Uterus (tissue), 4 donors: ENCODE measurements around the gene MRTFB. TPM values are rescaled to one million over a fixed set of nuclear protein-coding genes. Genes with fewer than 3 reads are reported as not detected.

Source experiments
- DNase-seq, 2 donors: peaks; one replicate each; pipeline ENCODE4 v3.0.0-alpha.2; 2019 to 2020
- H3K27ac ChIP-seq, 2 donors: fragments of 200-600 bp; sonication (generic); 1 replicate in 1 of 2; 2 replicates in 1 of 2; pipeline ENCODE4 v1.5.1; 2016 to 2018
- H3K27me3 ChIP-seq, 2 donors: fragments of 200-600 bp; sonication (generic); one replicate each; pipeline ENCODE4 v1.5.1; 2018 to 2019; ENCODE audit warnings: control low read depth in 1 of 2
- H3K36me3 ChIP-seq, 2 donors: fragments of 200-600 bp; sonication (generic); one replicate each; pipeline ENCODE4 v1.5.1; 2019; ENCODE audit warnings: control low read depth in 1 of 2
- H3K4me1 ChIP-seq, 2 donors: fragments of 200-600 bp; sonication (generic); one replicate each; pipeline ENCODE4 v1.5.1; 2018 to 2019; ENCODE audit warnings: control low read depth in 1 of 2
- H3K4me3 ChIP-seq, 2 donors: fragments of 200-600 bp; sonication (generic); 1 replicate in 1 of 2; 2 replicates in 1 of 2; pipeline ENCODE4 v1.5.1; 2018 to 2019; ENCODE audit warnings: mild to moderate bottlenecking in 1 of 2
- H3K9me3 ChIP-seq, 2 donors: fragments of 200-600 bp; sonication (generic); one replicate each; pipeline ENCODE4 v1.5.1; 2019; ENCODE audit warnings: control low read depth in 1 of 2
- CTCF ChIP-seq, 4 experiments: fragments of 200-600 bp in 2 of 4; fragments of 450-650 bp in 2 of 4; sonication (generic) in 2 of 4; IDR thresholded peaks; one replicate each; pipeline ENCODE4 v1.5.1; 2016 to 2019; ENCODE audit warnings: antibody characterized with exemption in 4 of 4, mild to moderate bottlenecking in 2 of 4, moderate library complexity in 1 of 4
- POLR2A ChIP-seq, 2 donors: fragments of 450-650 bp; IDR thresholded peaks; one replicate each; pipeline ENCODE4 v1.6.1; 2016; ENCODE audit warnings: antibody characterized with exemption in 2 of 2, mild to moderate bottlenecking in 1 of 2, moderate library complexity in 1 of 2
- intact Hi-C: fragments of 100-400 bp; cut with DNase I; formaldehyde crosslinking; loops from one replicate; pipeline ENCODE4 v1.15.1; 2023; ENCODE audit warnings: low total_unique reads
- total RNA-seq, 4 donors: library from RNA; depleted of rRNA in 3 of 4; stranded (reverse); fragments of >200 nt in 3 of 4; gene quantifications; one replicate each; pipeline versions ENCODE4 v1.1.0 to v1.2.4, GENCODE V29; 2014 to 2023
- donor health status: DM: yes; HTN: yes; CAD: no.

MRTFB gene
- total RNA-seq, 4 donors from 2014 or later, result 49.8 to 178 (median 75.1) TPM

DNA sequence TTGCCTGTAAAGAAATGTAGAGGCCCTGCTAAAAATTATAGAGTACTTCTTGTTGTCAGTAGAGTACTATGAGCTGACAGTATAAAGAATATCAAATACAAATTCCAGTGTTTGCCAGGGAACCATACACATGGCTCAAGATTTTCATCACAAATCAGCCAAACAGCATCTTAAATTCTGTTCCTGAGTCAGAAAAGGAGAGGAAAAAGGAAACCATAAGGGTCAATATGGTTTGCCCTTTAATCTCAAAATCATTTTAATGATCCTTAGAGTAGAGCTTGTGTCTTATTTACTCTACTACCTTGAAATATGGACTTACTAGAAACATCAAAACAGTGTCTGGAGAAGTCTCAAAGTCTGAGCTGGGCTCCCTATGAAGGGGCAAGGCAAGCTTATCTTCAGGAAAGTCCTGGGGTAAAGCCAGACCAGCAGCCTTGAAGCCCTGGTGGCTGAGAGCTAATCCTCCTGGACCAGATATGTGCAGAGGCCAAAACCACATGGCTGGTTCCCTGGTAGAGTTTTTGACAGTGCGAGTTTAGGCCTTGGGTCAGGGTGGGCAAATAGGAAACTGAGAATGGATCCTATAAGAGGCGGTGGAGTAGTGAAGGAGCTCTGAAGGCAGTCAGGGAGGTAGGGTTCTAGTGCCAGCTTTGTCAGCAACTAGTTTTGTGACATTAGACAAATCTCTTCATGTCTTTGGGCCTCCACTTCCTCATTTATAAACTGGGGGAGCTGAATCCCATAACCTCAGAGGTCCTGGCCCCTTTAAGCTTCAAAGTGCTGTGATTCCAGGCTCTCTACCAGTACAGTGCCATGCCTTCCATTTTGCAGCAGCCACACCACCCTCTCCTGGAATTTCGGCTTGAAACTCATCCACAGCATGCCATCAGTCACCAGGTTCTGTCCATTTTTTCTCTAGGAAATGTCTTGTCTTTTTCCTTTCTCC is 38.9 kb downstream of the MRTFB start:
- no peaks in the 10 kb centered on the region for H3K9me3 ChIP-seq
- no peak overlapping the region for H3K4me3 ChIP-seq
- DNase-seq, result no peak
- no peak for TF ChIP-seq CTCF (IDR thresholded peaks at IDR 0.05)
- TF ChIP-seq POLR2A (IDR thresholded peaks at IDR 0.05), result no peak
- no peaks in the 10 kb centered on the region for H3K27me3 ChIP-seq
- H3K36me3 ChIP-seq, result no peaks in the 10 kb centered on the region
- intact Hi-C loops, result no loop called here
- peak overlapping the region; percentile 33 to 61 for H3K27ac ChIP-seq
- peaks cover 0 to 8% of the 10 kb centered on the region in 2 donors for H3K4me1 ChIP-seq

DNA sequence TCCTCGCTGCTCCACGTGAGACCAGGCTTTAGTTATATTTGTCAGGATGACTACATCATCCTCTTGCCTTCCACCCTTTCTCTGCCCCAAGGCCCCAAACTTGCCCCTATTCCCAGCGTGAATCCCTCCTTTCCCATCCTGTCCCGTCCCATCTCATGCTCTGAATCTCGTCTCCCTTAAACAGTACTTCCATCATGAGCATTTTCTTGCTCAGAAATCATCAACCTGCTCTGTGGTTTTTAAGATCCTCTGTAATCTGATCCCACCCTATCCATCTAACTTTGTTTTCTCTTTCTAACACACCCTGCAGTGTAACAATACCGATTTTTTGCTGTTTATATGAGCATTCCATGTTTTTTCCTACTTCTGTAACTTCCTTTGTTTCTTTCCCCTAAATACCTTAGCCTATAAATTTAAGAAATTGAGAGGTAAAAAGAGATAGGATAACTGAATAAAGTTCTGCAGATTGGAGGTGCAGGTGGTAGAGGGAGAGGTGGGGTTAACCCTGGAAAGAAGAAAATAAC is 39.7 kb downstream of the MRTFB start:
- intact Hi-C loops, result no loop called here
- no peak overlapping the region for H3K4me3 ChIP-seq
- DNase-seq, result no peak
- TF ChIP-seq CTCF (IDR thresholded peaks at IDR 0.05), result no peak
- TF ChIP-seq POLR2A (IDR thresholded peaks at IDR 0.05), result no peak
- peaks cover 0 to 8% of the 10 kb centered on the region in 2 donors for H3K4me1 ChIP-seq
- H3K36me3 ChIP-seq, result no peaks in the 10 kb centered on the region
- H3K27me3 ChIP-seq, result no peaks in the 10 kb centered on the region
- H3K9me3 ChIP-seq, result no peaks in the 10 kb centered on the region
- peak overlapping the region; percentile 33 to 61 for H3K27ac ChIP-seq

GRCh38 chr16:14111713-14112538 is 40.8 kb downstream of the MRTFB start:
- Histone ChIP-seq H3K36me3 (no peaks in the 10 kb centered on the region), H3K4me3 (no peak overlapping the region), H3K27ac (peak overlapping the region in 1 of 2 donors; percentile 32), H3K27me3 (no peaks in the 10 kb centered on the region), H3K9me3 (no peaks in the 10 kb centered on the region), H3K4me1 (peaks cover 0 to 8% of the 10 kb centered on the region in 2 donors)
- intact Hi-C loops, result no loop called here
- peak; percentile 43 to 67 for DNase-seq
- TF ChIP-seq POLR2A (IDR thresholded peaks at IDR 0.05) (no peak), CTCF (IDR thresholded peaks at IDR 0.05) (no peak)

DNA sequence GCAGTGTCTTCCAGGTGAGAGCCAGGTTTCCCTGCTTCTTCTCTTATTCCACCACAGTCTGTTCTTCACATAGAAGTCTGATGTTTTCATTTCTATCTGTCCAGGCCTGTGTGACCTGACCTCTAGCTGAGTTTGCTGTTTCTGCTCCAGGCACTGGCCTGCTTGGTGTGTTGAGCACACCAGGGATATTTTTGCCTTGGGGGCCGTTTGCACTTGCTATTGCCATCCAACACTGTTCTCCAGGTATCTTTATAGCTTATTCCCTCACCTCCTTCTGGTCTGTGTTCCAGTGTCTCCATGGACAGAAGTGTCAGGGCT is 41.4 kb downstream of the MRTFB start:
- TF ChIP-seq CTCF (IDR thresholded peaks at IDR 0.05) (no peak), POLR2A (IDR thresholded peaks at IDR 0.05) (no peak)
- intact Hi-C loops, result no loop called here
- peaks cover 0 to 8% of the 10 kb centered on the region in 2 donors for H3K4me1 ChIP-seq
- H3K4me3 ChIP-seq, result no peak overlapping the region
- no peaks in the 10 kb centered on the region for H3K36me3 ChIP-seq
- no peaks in the 10 kb centered on the region for H3K9me3 ChIP-seq
- peak overlapping the region; percentile 25 to 32 for H3K27ac ChIP-seq
- H3K27me3 ChIP-seq, result no peaks in the 10 kb centered on the region
- DNase-seq, result no peak
